DOHH2 (cell line): ENCODE results near the gene METTL21C.

ENCODE experiments used
- H3F3A ChIP-seq: fragments of 200-600 bp; sonication (generic), shearing (Covaris generic); 2 replicates; pipeline ENCODE4 v1.6.0; 2016; ENCODE audit warnings: antibody characterized with exemption, mild to moderate bottlenecking; ENCODE audit not compliant: control insufficient read depth, insufficient read depth
- H3K27ac ChIP-seq: fragments of 200-600 bp; sonication (generic); 2 replicates; pipeline ENCODE4 v1.5.1; 2014; ENCODE audit warnings: low read depth, mild to moderate bottlenecking, low read length, moderate library complexity
- H3K27me3 ChIP-seq: fragments of 200-600 bp; sonication (generic); 2 replicates; pipeline ENCODE4 v1.6.1; 2014; ENCODE audit warnings: mild to moderate bottlenecking, low read length, mixed read lengths; ENCODE audit not compliant: control insufficient read depth
- H3K36me3 ChIP-seq: fragments of 200-600 bp; sonication (generic); 2 replicates; pipeline ENCODE4 v1.6.1; 2014; ENCODE audit warnings: mild to moderate bottlenecking, low read length, moderate library complexity, mixed read lengths; ENCODE audit not compliant: control insufficient read depth
- H3K4me1 ChIP-seq: fragments of 200-600 bp; sonication (generic); 2 replicates; pipeline ENCODE4 v1.6.1; 2014; ENCODE audit warnings: mild to moderate bottlenecking, low read length, mixed read lengths; ENCODE audit not compliant: control insufficient read depth
- H3K4me2 ChIP-seq: fragments of 200-600 bp; sonication (generic); 2 replicates; pipeline ENCODE4 v1.6.0; 2014; ENCODE audit warnings: mild to moderate bottlenecking, low read length, moderate library complexity
- H3K4me3 ChIP-seq: fragments of 200-600 bp; sonication (generic); 2 replicates; pipeline ENCODE4 v1.5.1; 2014; ENCODE audit warnings: mild to moderate bottlenecking, low read length, mixed read lengths
- H3K79me2 ChIP-seq: fragments of 200-600 bp; sonication (generic); 2 replicates; pipeline ENCODE4 v1.6.1; 2014; ENCODE audit warnings: mild to moderate bottlenecking, low read length, mixed read lengths; ENCODE audit not compliant: control insufficient read depth
- H3K9me2 ChIP-seq: fragments of 200-600 bp; sonication (generic); replicated peaks from 2 replicates; pipeline ENCODE4 v1.6.1; 2014; ENCODE audit warnings: mild to moderate bottlenecking, low read length, mixed read lengths; ENCODE audit not compliant: control insufficient read depth
- H3K9me3 ChIP-seq: fragments of 200-600 bp; sonication (generic); 2 replicates; pipeline ENCODE4 v1.6.1; 2014; ENCODE audit warnings: antibody characterized with exemption, low read length, mixed read lengths; ENCODE audit not compliant: control insufficient read depth, insufficient read depth
- H4K20me1 ChIP-seq: fragments of 200-600 bp; sonication (generic); 2 replicates; pipeline ENCODE4 v1.6.0; 2014; ENCODE audit warnings: low read depth, mild to moderate bottlenecking, antibody characterized with exemption, low read length, moderate library complexity; ENCODE audit not compliant: control insufficient read depth, insufficient read depth
- CTCF ChIP-seq: fragments of 200-600 bp; sonication (generic); IDR thresholded peaks from one replicate; pipeline ENCODE4 v1.5.1; 2014; ENCODE audit warnings: antibody characterized with exemption, mild to moderate bottlenecking, low read depth, low read length; ENCODE audit not compliant: poor library complexity, severe bottlenecking
- EZH2phosphoT487 ChIP-seq: fragments of 200-600 bp; sonication (generic); IDR thresholded peaks from 2 replicates; pipeline ENCODE4 v1.6.1; 2017; ENCODE audit warnings: borderline replicate concordance, mild to moderate bottlenecking, antibody characterized with exemption, low read length, moderate library complexity, mixed read lengths

Gene METTL21C

DNA sequence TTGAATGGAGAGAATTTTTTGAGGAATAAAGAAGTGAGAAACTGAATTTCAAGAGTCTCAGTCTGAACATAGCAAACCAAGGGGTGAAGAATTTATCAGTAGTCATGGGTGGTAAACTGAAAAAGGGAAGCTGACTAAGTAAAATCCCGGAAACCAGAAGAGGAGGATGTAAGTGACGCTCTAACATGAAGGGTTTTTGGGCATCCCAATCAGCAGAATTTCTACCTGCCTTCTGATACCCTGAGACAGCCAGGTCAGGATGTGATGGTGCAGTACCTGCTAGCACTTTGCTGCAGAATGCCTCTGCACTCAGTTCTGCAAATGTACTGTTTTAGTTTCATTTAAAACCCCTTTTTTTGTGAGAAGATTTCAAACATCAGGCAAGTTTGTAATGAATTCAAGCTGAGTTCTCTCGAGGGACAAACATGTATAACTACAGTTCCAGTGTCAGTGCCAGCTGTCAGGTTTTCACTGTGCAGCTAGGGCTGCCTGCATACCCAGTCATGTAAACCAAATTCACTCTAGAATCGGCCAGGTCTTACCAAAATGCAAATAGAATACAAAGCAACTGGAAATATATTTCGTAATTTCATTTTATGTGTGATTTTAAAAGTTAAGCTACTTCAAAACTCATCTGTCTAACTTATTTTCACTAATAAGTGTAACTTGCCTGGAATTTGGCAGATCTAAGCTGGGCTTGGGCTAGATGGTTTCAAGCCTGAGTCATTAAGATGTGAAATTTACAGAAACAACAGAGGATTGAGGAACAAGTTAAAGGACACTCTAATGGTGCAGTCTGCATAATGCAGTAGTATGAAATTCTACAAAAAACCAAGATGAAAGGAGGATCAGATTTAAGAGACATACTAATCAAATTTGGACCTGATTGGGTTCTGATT, 13.8 kb downstream of the METTL21C start:
- H3K4me1 ChIP-seq, result peaks cover 14% of the 10 kb centered on the region
- H3K4me3 ChIP-seq, result no peak overlapping the region
- H3K9me2 ChIP-seq, result no peaks in the 10 kb centered on the region
- peaks cover 8% of the 10 kb centered on the region; the same call in 1 of the 2 replicates for H3F3A ChIP-seq
- H4K20me1 ChIP-seq, result no peaks in the 10 kb centered on the region
- TF ChIP-seq EZH2phosphoT487 (no peak), CTCF (no peak)
- H3K79me2 ChIP-seq, result no peaks in the 10 kb centered on the region
- H3K9me3 ChIP-seq, result no peaks in the 10 kb centered on the region
- H3K4me2 ChIP-seq, result no peak overlapping the region
- H3K27ac ChIP-seq, result no peak overlapping the region
- no peaks in the 10 kb centered on the region for H3K27me3 ChIP-seq
- H3K36me3 ChIP-seq, result peaks cover 36% of the 10 kb centered on the region

- Histone ChIP-seq H3K4me2 (no peak overlapping the region), H3K27me3 (no peaks in the 10 kb centered on the region)
These were observed 14.6 kb downstream of the METTL21C start for GRCh38 chr13:102680133-102680717.

DNA sequence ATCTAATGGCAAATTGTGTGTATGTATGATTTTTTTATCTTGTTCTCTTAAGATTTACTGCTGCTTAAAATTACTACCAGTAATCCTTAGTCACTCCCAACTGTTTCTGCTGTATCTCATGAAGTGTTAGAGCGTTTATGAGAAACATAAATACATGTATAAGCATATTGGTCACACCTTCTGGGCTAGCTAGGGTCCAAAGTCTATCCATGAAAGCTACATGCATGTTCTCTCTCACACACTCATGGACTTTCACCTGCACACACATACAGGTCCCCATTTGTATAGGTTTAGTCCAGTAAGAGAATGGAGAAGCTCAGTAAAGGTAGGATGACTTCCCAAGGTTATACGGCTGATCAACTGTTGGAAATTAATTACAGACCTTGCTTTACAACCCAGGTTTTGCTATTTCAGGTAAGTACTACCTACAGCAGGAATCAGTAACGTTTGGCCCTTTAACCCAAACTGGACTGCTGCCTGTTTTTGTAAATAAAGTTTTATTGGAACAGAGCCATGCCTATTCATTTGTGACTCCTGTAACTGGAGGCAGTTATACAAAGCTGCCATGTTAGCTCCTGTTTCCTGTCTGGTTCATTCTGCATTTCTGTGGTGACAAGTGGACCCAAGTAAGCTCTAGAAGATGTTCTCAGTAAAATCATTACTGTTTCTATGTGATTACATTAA, 15.3 kb downstream of the METTL21C start:
- no peak overlapping the region for H3K4me2 ChIP-seq
- no peak overlapping the region for H3K27ac ChIP-seq
- H3K79me2 ChIP-seq, result no peaks in the 10 kb centered on the region
- no peaks in the 10 kb centered on the region for H3K9me3 ChIP-seq
- H3K9me2 ChIP-seq, result no peaks in the 10 kb centered on the region
- peaks cover 14% of the 10 kb centered on the region for H3K4me1 ChIP-seq
- no peaks in the 10 kb centered on the region for H4K20me1 ChIP-seq
- H3K4me3 ChIP-seq, result no peak overlapping the region
- H3K27me3 ChIP-seq, result no peaks in the 10 kb centered on the region
- peaks cover 49% of the 10 kb centered on the region for H3K36me3 ChIP-seq
- H3F3A ChIP-seq, result peaks cover 8% of the 10 kb centered on the region; the same call in 1 of the 2 replicates
- TF ChIP-seq CTCF, result no peak
- no peak for TF ChIP-seq EZH2phosphoT487

More at GRCh38 chr13:102680133-102680717, 14.6 kb downstream of the METTL21C start:
- Histone ChIP-seq H3K4me1 (peaks cover 14% of the 10 kb centered on the region), H3K4me3 (no peak overlapping the region), H4K20me1 (no peaks in the 10 kb centered on the region), H3K9me3 (no peaks in the 10 kb centered on the region), H3F3A (peaks cover 8% of the 10 kb centered on the region; the same call in 1 of the 2 replicates), H3K9me2 (no peaks in the 10 kb centered on the region), H3K36me3 (peaks cover 42% of the 10 kb centered on the region), H3K27ac (no peak overlapping the region), H3K79me2 (no peaks in the 10 kb centered on the region)
- TF ChIP-seq EZH2phosphoT487 (no peak), CTCF (no peak)
